HEK293 (cell line): Measurements from ENCODE around the gene FCHSD1.

Experiments used
- EGR2 ChIP-seq: fragments of 450-650 bp; formaldehyde crosslinking; IDR thresholded peaks from 2 replicates; pipeline ENCODE4 v1.5.1; 2016; ENCODE audit warnings: low read depth, missing biosample characterization, missing genetic modification characterization
- FEZF1 ChIP-seq: fragments of 450-650 bp; formaldehyde crosslinking; IDR thresholded peaks from 2 replicates; pipeline ENCODE4 v1.5.1; 2016; ENCODE audit warnings: missing biosample characterization, missing genetic modification characterization
- KLF17 ChIP-seq: fragments of 450-650 bp; formaldehyde crosslinking; IDR thresholded peaks from 2 replicates; pipeline ENCODE4 v1.5.1; 2016; ENCODE audit warnings: missing biosample characterization, missing genetic modification characterization
- PRDM1 ChIP-seq: fragments of 450-650 bp; formaldehyde crosslinking; IDR thresholded peaks from 2 replicates; pipeline ENCODE4; 2016; ENCODE audit warnings: missing biosample characterization, missing genetic modification characterization
- SP2 ChIP-seq: fragments of 450-650 bp; formaldehyde crosslinking; IDR thresholded peaks from 2 replicates; pipeline ENCODE4 v1.5.1; 2016; ENCODE audit warnings: missing biosample characterization, missing genetic modification characterization
- TCF7L2 ChIP-seq: IDR thresholded peaks from 2 replicates; pipeline ENCODE4 v1.6.1; 2011; ENCODE audit warnings: low read depth, mild to moderate bottlenecking, inconsistent platforms, low read length, moderate library complexity, borderline replicate concordance
- ZBTB10 ChIP-seq: fragments of 450-650 bp; formaldehyde crosslinking; IDR thresholded peaks from 2 replicates; pipeline ENCODE4 v1.5.1; 2016; ENCODE audit warnings: missing biosample characterization, missing genetic modification characterization
- ZBTB11 ChIP-seq: fragments of 450-650 bp; formaldehyde crosslinking; conservative IDR thresholded peaks from 2 replicates; pipeline ENCODE4 v1.5.1; 2016; ENCODE audit warnings: low read depth, missing biosample characterization, missing genetic modification characterization
- ZBTB20 ChIP-seq: fragments of 450-650 bp; formaldehyde crosslinking; IDR thresholded peaks from 2 replicates; pipeline ENCODE4 v1.5.1; 2016; ENCODE audit warnings: missing biosample characterization, missing genetic modification characterization
- ZBTB26 ChIP-seq: fragments of 450-650 bp; formaldehyde crosslinking; optimal IDR thresholded peaks from 2 replicates; pipeline ENCODE3; 2016; ENCODE audit warnings: missing biosample characterization, mild to moderate bottlenecking, missing genetic modification characterization
- ZEB2 ChIP-seq: fragments of 450-650 bp; formaldehyde crosslinking; IDR thresholded peaks from 2 replicates; pipeline ENCODE4 v1.5.1; 2016; ENCODE audit warnings: missing biosample characterization, missing genetic modification characterization
- ZNF132 ChIP-seq: fragments of 450-650 bp; formaldehyde crosslinking; IDR thresholded peaks from 2 replicates; pipeline ENCODE4 v1.5.1; 2017; ENCODE audit warnings: missing biosample characterization, missing genetic modification characterization, borderline replicate concordance
- ZNF148 ChIP-seq: fragments of 450-650 bp; formaldehyde crosslinking; IDR thresholded peaks from 2 replicates; pipeline ENCODE4 v1.5.0; 2017; ENCODE audit warnings: missing biosample characterization, missing genetic modification characterization, borderline replicate concordance
- ZNF184 ChIP-seq: fragments of 450-650 bp; IDR thresholded peaks from 2 replicates; pipeline ENCODE4 v1.5.1; 2018; ENCODE audit warnings: missing biosample characterization, mild to moderate bottlenecking, missing genetic modification characterization
- ZNF354C ChIP-seq: fragments of 450-650 bp; formaldehyde crosslinking; IDR thresholded peaks from 2 replicates; pipeline ENCODE4 v1.5.1; 2016; ENCODE audit warnings: missing biosample characterization, missing genetic modification characterization, low read depth, borderline replicate concordance
- ZNF394 ChIP-seq: fragments of 450-650 bp; formaldehyde crosslinking; IDR thresholded peaks from 2 replicates; pipeline ENCODE4 v1.5.1; 2016; ENCODE audit warnings: missing biosample characterization, missing genetic modification characterization, mild to moderate bottlenecking, moderate library complexity, borderline replicate concordance
- ZNF549 ChIP-seq: fragments of 450-650 bp; IDR thresholded peaks from 2 replicates; pipeline ENCODE4 v1.5.1; 2018; ENCODE audit warnings: missing biosample characterization, missing genetic modification characterization, mild to moderate bottlenecking, inconsistent platforms, moderate library complexity
- ZNF571 ChIP-seq: fragments of 450-650 bp; formaldehyde crosslinking; IDR thresholded peaks from 2 replicates; pipeline ENCODE4 v1.5.0; 2017; ENCODE audit warnings: missing biosample characterization, missing genetic modification characterization
- ZNF639 ChIP-seq: fragments of 450-650 bp; formaldehyde crosslinking; IDR thresholded peaks from 2 replicates; pipeline ENCODE4 v1.5.1; 2016; ENCODE audit warnings: missing biosample characterization, missing genetic modification characterization
- ZNF692 ChIP-seq: fragments of 450-650 bp; formaldehyde crosslinking; IDR thresholded peaks from 2 replicates; pipeline ENCODE4 v1.5.1; 2016; ENCODE audit warnings: missing biosample characterization, missing genetic modification characterization
- ZNF701 ChIP-seq: fragments of 450-650 bp; formaldehyde crosslinking; IDR thresholded peaks from 2 replicates; pipeline ENCODE4 v1.5.1; 2016; ENCODE audit warnings: missing biosample characterization, missing genetic modification characterization

FCHSD1 gene

GRCh38 chr5:141636106-141636412 lies 15.2 kb downstream of the FCHSD1 start (continued):
- TF ChIP-seq ZNF184 (tag by site-specific recombination) (no peak), ZBTB26 (no peak), ZNF354C (no peak), ZBTB10 (tag by site-specific recombination) (no peak), ZBTB11 (no peak), SP2 (tag by site-specific recombination) (peak; percentile 26; the same call in 1 of the 2 replicates), ZNF701 (tag by site-specific recombination) (no peak), PRDM1 (tag by site-specific recombination) (peak; percentile 72), ZEB2 (tag by site-specific recombination) (no peak), ZNF692 (tag by site-specific recombination) (no peak), ZNF148 (tag by site-specific recombination) (no peak), FEZF1 (tag by site-specific recombination) (no peak), ZNF639 (no peak), TCF7L2 (no peak), ZNF132 (tag by site-specific recombination) (no peak), ZNF571 (tag by site-specific recombination) (no peak), KLF17 (no peak), ZNF549 (tag by site-specific recombination) (no peak), EGR2 (tag by site-specific recombination) (no peak), ZNF394 (0 out of 2 replicates have a peak, but pooled peaks have one; percentile 49), ZBTB20 (tag by site-specific recombination) (peak; percentile 61; the same call in 1 of the 2 replicates)
